HepG2 (cell line): ENCODE data around the gene AQP10. TPM values are rescaled to one million over a fixed set of nuclear protein-coding genes. Genes with fewer than 3 reads are reported as not detected.

Experiments used
- AHR ChIP-seq: IDR thresholded peaks from 2 replicates; pipeline ENCODE4 v1.6.1; 2018; ENCODE audit warnings: missing genetic modification reagents, missing compliant biosample characterization
- BRCA1 ChIP-seq: sonication (generic); formaldehyde crosslinking; IDR thresholded peaks from 2 replicates; pipeline ENCODE4 v1.4.0; 2020; ENCODE audit warnings: missing genetic modification reagents
- CEBPG ChIP-seq: IDR thresholded peaks from 2 replicates; pipeline ENCODE4 v1.6.1; 2016
- ISL2 ChIP-seq: sonication (generic); formaldehyde crosslinking; IDR thresholded peaks from 2 replicates; pipeline ENCODE4 v1.5.0; 2020; ENCODE audit warnings: missing genetic modification reagents
- MED13 ChIP-seq: sonication (generic); formaldehyde crosslinking; IDR thresholded peaks from 2 replicates; pipeline ENCODE4 v1.5.0; 2020; ENCODE audit warnings: missing genetic modification reagents
- PAX8 ChIP-seq: sonication (generic); formaldehyde crosslinking; IDR thresholded peaks from 2 replicates; pipeline ENCODE4 v1.8.0; 2022; ENCODE audit warnings: mild to moderate bottlenecking, missing genetic modification reagents, borderline replicate concordance
- RARG ChIP-seq: sonication (generic); formaldehyde crosslinking; IDR thresholded peaks from 2 replicates; pipeline ENCODE4 v1.4.0; 2020; ENCODE audit warnings: low read depth, mild to moderate bottlenecking, missing genetic modification reagents
- SP4 ChIP-seq: sonication (generic); formaldehyde crosslinking; IDR thresholded peaks from 2 replicates; pipeline ENCODE4 v1.8.1; 2023; ENCODE audit warnings: mild to moderate bottlenecking, missing genetic modification reagents
- ZNF350 ChIP-seq: sonication (generic); formaldehyde crosslinking; IDR thresholded peaks from 2 replicates; pipeline ENCODE4 v1.4.0; 2020; ENCODE audit warnings: mild to moderate bottlenecking, low read depth, missing genetic modification reagents, borderline replicate concordance
- ZNF468 ChIP-seq: sonication (generic); formaldehyde crosslinking; IDR thresholded peaks from 2 replicates; pipeline ENCODE4 v1.8.0; 2022; ENCODE audit warnings: mild to moderate bottlenecking, moderate library complexity, missing genetic modification reagents
- ZNF616 ChIP-seq: sonication (generic); formaldehyde crosslinking; IDR thresholded peaks from 2 replicates; pipeline ENCODE4 v1.5.0; 2020; ENCODE audit warnings: low read depth, mild to moderate bottlenecking, missing genetic modification reagents
- polyA plus RNA-seq, 8 experiments: library from polyadenylated mRNA; depleted of rRNA in 3 of 8; stranded (reverse) in 7 of 8; unstranded in 1 of 8; fragments of >200 nt; fragmentation: Illumina TruSeq in 4 of 8; extraction: Trizol in 4 of 8; gene quantifications; 2 replicates each; pipeline versions ENCODE4 v1.2.1 to v1.2.3, GENCODE V29; 2011 to 2016; ENCODE audit warnings: low read depth in 4 of 8, missing spikeins in 1 of 8, mixed read lengths in 1 of 8; ENCODE audit not compliant: insufficient read depth in 1 of 8
- total RNA-seq, 5 experiments: library from RNA; depleted of rRNA; stranded (reverse); fragments of >200 nt; fragmentation: Illumina TruSeq; extraction: Trizol; gene quantifications; 2 replicates each; pipeline ENCODE4 v1.2.3, GENCODE V29; 2016; ENCODE audit warnings: low read depth in 1 of 5
- TF ChIP-seq, protein P1 (sequence below): sonication (generic); formaldehyde crosslinking; IDR thresholded peaks from 2 replicates; pipeline ENCODE4 v1.5.1; 2020; ENCODE audit warnings: mild to moderate bottlenecking, missing genetic modification reagents
- TF ChIP-seq, protein P2 (sequence below): sonication (generic); formaldehyde crosslinking; IDR thresholded peaks from 2 replicates; pipeline ENCODE4 v1.8.1; 2023; ENCODE audit warnings: mild to moderate bottlenecking, missing genetic modification reagents
- TF ChIP-seq, protein P3 (sequence below): sonication (generic); formaldehyde crosslinking; IDR thresholded peaks from 2 replicates; pipeline ENCODE4 v1.4.0; 2020; ENCODE audit warnings: missing genetic modification reagents
- TF ChIP-seq, protein P4 (sequence below): IDR thresholded peaks from 2 replicates; pipeline ENCODE4 v1.6.1; 2016; ENCODE audit warnings: missing compliant biosample characterization, missing genetic modification reagents, borderline replicate concordance
- TF ChIP-seq, protein P5 (sequence below): sonication (generic); formaldehyde crosslinking; IDR thresholded peaks from 2 replicates; pipeline ENCODE4 v1.8.1; 2023; ENCODE audit warnings: missing genetic modification reagents, inconsistent platforms, borderline replicate concordance
- TF ChIP-seq, protein P6 (sequence below): sonication (generic); formaldehyde crosslinking; IDR thresholded peaks from 2 replicates; pipeline ENCODE4 v1.4.0; 2020; ENCODE audit warnings: low read depth, mild to moderate bottlenecking, missing genetic modification reagents

The AQP10 gene
- total and polyA plus RNA-seq, 2 of the 13 experiments (the other 11 are each of a cell fraction or from before 2014, with no cell fraction given), result 0.30 TPM; not detected in 1

DNA sequence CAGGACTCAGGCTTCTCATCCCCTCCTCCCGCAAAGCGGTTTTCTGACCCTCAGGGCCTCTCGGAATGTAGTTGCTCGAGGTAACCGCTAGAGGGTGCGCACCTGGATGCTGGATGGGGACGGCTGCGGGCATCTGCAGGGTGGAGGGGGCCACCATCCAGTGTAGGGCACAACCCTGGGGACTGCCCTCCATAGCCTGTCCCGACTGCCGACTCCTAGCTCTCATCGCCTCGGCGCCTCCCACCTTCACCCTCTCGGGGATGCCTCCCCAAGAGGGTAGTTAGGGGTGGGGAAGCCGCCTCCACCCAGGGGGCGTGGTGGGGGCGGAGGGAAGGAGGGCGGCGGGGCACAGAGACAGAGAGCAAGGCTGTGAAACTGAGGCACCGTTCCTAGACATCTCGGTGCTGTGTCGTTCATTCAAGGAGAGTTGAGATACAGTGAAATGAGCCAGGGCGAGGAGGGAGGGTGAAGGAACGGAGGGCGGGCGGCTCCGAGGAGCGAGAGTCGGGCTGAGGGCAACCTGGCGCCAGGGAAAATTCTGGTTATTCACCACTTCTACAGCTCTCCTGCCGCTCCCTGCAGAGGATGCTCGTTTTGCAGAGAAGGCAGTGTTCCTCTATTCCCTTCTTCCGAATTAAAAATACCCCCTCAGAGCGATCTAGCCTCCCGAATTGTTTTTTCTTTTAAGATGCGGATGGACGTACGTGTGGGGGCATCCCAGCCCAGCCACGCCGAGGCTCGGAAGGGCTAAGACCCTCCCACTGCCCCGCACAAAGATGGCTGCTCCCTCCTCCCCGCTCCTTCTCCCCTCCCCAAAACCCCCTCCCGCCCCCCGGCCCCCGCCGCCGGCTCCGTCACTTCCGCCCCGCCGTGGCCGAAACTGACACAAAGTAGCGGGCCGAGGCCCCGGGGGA is 4.0 kb downstream of the AQP10 start, which contains the start of gene ATP8B2 (continued):
- TF ChIP-seq, protein P1, sequence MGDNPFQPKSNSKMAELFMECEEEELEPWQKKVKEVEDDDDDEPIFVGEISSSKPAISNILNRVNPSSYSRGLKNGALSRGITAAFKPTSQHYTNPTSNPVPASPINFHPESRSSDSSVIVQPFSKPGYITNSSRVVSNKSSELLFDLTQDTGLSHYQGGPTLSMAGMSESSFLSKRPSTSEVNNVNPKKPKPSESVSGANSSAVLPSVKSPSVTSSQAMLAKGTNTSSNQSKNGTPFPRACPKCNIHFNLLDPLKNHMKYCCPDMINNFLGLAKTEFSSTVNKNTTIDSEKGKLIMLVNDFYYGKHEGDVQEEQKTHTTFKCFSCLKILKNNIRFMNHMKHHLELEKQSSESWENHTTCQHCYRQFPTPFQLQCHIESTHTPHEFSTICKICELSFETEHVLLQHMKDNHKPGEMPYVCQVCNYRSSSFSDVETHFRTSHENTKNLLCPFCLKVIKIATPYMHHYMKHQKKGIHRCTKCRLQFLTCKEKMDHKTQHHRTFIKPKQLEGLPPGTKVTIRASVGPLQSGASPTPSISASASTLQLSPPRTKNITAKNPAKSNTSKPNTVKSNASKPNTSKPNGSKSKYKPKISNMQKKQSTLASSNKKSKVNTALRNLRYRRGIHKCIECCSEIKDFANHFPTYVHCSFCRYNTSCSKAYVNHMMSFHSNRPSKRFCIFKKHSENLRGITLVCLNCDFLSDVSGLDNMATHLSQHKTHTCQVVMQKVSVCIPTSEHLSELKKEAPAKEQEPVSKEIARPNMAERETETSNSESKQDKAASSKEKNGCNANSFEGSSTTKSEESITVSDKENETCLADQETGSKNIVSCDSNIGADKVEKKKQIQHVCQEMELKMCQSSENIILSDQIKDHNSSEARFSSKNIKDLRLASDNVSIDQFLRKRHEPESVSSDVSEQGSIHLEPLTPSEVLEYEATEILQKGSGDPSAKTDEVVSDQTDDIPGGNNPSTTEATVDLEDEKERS (CRISPR knock-in tag), result no peak
- no peak for TF ChIP-seq RARG (CRISPR knock-in tag)
- TF ChIP-seq PAX8 (CRISPR knock-in tag), result no peak
- TF ChIP-seq, protein P2, sequence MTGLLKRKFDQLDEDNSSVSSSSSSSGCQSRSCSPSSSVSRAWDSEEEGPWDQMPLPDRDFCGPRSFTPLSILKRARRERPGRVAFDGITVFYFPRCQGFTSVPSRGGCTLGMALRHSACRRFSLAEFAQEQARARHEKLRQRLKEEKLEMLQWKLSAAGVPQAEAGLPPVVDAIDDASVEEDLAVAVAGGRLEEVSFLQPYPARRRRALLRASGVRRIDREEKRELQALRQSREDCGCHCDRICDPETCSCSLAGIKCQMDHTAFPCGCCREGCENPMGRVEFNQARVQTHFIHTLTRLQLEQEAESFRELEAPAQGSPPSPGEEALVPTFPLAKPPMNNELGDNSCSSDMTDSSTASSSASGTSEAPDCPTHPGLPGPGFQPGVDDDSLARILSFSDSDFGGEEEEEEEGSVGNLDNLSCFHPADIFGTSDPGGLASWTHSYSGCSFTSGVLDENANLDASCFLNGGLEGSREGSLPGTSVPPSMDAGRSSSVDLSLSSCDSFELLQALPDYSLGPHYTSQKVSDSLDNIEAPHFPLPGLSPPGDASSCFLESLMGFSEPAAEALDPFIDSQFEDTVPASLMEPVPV (CRISPR knock-in tag), result no peak
- TF ChIP-seq, protein P3, sequence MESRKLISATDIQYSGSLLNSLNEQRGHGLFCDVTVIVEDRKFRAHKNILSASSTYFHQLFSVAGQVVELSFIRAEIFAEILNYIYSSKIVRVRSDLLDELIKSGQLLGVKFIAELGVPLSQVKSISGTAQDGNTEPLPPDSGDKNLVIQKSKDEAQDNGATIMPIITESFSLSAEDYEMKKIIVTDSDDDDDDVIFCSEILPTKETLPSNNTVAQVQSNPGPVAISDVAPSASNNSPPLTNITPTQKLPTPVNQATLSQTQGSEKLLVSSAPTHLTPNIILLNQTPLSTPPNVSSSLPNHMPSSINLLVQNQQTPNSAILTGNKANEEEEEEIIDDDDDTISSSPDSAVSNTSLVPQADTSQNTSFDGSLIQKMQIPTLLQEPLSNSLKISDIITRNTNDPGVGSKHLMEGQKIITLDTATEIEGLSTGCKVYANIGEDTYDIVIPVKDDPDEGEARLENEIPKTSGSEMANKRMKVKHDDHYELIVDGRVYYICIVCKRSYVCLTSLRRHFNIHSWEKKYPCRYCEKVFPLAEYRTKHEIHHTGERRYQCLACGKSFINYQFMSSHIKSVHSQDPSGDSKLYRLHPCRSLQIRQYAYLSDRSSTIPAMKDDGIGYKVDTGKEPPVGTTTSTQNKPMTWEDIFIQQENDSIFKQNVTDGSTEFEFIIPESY, result peak; percentile 84
- no peak for TF ChIP-seq CEBPG (CRISPR knock-in tag)
- TF ChIP-seq ZNF350 (CRISPR knock-in tag), result peak; percentile 26; the same call in 1 of the 2 replicates
- TF ChIP-seq ISL2 (CRISPR knock-in tag), result 0 out of 2 replicates have a peak, but pooled peaks have one; percentile 29
- TF ChIP-seq BRCA1, result no peak
- 0 out of 2 replicates have a peak, but pooled peaks have one; percentile 46 for TF ChIP-seq SP4 (CRISPR knock-in tag)
- TF ChIP-seq AHR (CRISPR knock-in tag), result 0 out of 2 replicates have a peak, but pooled peaks have one; percentile 44
- TF ChIP-seq, protein P4, sequence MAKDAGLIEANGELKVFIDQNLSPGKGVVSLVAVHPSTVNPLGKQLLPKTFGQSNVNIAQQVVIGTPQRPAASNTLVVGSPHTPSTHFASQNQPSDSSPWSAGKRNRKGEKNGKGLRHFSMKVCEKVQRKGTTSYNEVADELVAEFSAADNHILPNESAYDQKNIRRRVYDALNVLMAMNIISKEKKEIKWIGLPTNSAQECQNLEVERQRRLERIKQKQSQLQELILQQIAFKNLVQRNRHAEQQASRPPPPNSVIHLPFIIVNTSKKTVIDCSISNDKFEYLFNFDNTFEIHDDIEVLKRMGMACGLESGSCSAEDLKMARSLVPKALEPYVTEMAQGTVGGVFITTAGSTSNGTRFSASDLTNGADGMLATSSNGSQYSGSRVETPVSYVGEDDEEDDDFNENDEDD (CRISPR knock-in tag), result peak; percentile 22; the same call in 1 of the 2 replicates
- no peak for TF ChIP-seq ZNF616 (CRISPR knock-in tag)
- TF ChIP-seq, protein P5, sequence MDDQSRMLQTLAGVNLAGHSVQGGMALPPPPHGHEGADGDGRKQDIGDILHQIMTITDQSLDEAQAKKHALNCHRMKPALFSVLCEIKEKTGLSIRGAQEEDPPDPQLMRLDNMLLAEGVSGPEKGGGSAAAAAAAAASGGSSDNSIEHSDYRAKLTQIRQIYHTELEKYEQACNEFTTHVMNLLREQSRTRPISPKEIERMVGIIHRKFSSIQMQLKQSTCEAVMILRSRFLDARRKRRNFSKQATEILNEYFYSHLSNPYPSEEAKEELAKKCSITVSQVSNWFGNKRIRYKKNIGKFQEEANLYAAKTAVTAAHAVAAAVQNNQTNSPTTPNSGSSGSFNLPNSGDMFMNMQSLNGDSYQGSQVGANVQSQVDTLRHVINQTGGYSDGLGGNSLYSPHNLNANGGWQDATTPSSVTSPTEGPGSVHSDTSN (CRISPR knock-in tag), result no peak
- no peak; the same call in 1 of the 2 replicates for TF ChIP-seq MED13 (CRISPR knock-in tag)
- TF ChIP-seq ZNF468 (CRISPR knock-in tag), result no peak
- TF ChIP-seq, protein P6, sequence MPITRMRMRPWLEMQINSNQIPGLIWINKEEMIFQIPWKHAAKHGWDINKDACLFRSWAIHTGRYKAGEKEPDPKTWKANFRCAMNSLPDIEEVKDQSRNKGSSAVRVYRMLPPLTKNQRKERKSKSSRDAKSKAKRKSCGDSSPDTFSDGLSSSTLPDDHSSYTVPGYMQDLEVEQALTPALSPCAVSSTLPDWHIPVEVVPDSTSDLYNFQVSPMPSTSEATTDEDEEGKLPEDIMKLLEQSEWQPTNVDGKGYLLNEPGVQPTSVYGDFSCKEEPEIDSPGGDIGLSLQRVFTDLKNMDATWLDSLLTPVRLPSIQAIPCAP (CRISPR knock-in tag), result no peak
